Esophagus mucosa (tissue), 1 donor: ENCODE measurements around the gene ARPC1A. TPM values are rescaled to one million over a fixed set of nuclear protein-coding genes. Genes with fewer than 3 reads are reported as not detected.
"Not testable (repeated sequence)": the region's sequence is repeated elsewhere in the genome, so short reads cannot be mapped to it uniquely, and the experiment has no call there.

ENCODE experiments used
- ATAC-seq: fragments of 200-7000 bp; cut with Tn5 transposase; one replicate; pipeline ENCODE4 v1.9.1; 2020
- total RNA-seq: library from RNA; stranded (reverse); gene quantifications from one replicate; pipeline ENCODE4 v1.2.4, GENCODE V29; 2023
- donor health status: DM: yes; HTN: yes; CAD: no.

Gene ARPC1A
- 182 TPM for total RNA-seq

DNA sequence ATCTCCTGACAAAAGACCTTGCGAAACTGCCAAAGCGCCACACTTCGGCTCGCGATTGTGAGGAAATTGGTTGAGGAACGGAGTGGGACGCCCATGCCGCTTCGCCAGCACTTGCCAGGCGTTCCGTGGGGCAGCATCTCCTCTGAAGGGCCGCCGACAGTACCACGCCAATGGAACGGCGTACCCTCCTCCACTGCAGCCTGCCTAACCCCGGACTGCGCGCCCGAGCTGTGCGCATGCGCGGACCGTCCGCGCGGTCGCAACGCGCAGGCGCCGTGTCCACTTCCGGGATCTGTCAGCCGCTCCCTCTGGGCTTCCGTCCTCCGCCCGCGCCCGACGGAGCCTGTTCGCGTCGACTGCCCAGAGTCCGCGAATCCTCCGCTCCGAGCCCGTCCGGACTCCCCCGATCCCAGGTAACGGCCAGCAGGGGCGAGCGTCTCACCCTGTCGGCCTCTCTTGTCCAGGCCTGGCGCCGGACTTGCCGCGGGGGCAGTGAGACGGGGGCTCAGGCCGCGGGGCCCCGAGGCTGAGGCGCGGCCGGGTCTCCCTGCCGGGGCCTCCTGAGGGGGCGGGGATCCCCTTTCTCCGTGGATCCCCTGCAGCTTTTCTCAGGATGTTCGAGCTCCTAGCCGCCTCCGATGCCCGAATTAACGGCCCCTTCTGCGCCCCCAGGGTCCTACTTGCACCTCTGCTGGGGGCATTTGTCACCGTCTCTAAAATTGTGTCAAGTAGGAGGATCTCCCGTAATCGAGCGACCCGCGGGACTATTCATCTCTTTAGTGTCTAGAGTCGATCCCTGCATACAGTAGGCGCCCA lies at the start of gene ARPC1A:
Gene ARPC1A, plus strand, starts transcription at position 307 of the 816 bp plus-strand sequence. CDS start 7,456 bp downstream, outside the sequence.
- peak; percentile 92 for ATAC-seq

DNA sequence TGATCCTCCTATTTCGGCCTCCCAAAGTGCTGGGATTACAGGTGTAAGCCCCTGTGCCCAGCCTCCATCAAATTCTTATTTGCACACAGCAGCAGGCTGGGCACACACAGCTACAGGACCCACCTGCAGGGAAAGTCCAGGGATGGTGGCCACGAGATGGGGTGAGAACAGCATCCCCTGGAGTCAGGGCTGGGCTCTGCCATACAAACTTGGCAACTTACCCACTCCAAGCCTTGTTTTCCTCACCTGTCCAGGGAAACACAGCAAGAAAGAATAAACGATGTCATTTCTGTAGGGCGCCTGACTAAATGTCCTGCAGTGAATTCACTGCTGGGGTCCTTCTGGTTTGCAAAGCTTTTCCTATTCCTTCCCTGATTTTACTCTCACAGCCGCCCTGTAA lies 47.5 kb upstream of the ARPC1A start:
- ATAC-seq: no peak

DNA sequence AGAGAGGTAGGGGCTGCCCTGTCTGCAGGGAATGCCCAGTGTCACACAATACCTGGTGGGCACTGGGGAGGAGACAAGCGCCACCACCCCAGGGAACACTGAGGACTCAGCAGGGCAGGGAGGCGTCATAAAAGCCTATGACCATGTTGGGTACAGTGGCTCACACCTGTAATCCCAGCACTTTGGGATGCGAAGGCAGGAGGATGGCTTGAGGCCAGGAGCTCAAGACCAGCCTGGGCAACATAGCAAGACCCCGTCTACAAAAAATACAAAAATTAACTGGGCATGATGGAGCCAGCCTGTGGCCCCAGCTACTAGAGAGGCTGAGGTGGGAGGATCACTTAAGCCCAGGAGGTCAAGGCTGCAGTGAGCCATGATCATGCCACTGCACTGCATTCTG lies 41.5 kb upstream of the ARPC1A start:
- not testable (repeated sequence) for ATAC-seq

DNA sequence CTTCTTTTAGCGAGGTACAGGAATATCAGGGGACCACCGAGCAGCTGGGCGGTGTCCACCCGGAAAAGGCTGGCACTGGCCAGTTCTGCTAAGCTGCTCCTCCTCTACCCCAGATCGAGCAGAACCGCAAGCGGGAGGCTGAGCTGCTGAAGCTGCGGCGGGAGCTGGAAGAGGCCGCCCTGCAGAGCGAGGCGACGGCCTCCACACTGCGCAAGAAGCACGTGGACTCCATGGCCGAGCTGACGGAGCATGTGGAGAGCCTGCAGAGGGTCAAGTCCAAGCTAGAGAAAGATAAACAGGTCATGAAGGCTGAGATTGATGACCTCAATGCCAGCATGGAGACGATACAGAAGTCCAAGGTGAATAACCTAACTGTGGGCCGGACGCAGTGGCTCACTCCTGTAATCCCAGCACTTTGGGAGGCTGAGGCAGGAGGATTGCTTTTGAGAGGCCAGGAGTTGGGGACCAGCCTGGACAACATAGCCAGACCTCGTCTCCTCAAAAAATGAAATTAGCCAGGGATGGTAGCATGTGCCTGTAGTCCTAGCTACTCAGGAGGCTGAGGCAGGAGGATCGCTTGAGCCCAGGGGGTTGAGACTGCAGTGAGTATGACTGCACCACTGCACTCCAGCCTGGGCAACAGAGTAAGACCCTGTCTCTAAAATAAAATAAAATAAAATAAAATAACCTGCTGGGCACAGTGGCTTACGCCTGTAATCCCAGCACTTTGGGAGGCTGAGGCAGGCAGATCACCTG lies 37.7 kb upstream of the ARPC1A start:
- ATAC-seq: no peak

DNA sequence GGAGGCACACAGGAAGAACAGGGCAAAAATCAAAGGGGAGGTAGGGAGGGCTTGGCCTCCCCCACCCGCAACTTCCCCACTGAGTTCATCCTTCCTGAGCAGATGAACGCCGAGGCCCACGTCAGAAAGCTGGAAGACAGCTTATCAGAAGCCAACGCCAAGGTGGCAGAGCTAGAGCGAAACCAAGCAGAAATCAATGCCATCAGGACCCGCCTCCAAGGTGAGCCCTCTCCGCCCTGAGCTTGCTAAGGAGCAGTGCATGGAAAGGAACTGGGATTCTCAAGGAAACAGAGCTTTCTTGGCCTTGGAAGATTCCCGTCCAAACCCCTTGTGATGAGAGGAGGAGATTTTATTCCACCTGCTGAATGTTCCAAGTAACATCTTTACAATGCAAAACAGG lies 36.5 kb upstream of the ARPC1A start:
- no peak for ATAC-seq

DNA sequence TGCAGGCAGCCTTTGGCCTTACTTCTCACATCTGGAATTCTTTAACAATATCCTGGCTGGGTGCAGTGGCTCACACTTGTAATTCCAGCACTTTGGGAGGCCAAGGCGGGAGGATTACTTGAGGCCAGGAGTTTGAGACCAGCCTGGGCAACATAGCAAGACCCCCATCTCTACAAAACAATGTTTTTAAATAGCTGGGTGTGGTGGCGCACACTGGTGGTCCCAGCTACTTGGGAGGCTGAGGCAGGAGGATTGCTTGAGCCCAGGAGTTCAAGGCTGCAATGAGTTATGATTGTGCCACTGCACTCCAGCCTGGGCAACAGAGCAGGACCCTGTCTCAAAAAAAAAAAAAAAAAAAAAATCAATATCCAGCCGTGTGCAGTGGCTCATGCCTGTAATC lies 35.5 kb upstream of the ARPC1A start:
- ATAC-seq: not testable (repeated sequence)

DNA sequence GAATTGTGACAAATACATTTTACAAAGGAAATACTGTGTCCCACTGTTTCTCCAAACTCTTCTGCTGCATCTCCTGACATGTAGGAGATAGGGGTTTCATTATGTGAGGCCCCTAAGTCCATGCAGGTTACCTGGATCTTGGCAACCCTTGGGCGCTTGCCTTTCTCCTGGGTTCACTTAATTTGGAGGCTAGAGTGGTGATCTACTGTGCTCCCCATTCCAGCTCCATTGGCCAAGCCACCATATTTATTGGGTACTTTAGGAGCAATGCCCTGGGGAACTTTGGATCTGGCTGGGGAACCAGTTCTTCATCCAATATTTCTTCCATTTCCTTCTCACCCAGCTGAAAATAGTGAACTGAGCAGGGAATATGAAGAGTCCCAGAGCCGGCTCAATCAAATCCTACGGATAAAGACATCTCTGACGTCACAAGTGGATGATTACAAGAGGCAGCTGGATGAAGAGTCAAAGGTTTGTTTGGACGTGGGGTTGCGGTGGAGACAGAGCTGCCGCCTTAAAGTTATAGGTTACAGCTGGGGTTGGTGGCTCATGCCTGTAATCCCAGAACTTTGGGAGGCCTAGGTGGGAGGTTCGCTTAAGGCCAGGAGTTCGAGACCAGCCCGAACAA lies 34.6 kb upstream of the ARPC1A start:
- no peak for ATAC-seq

DNA sequence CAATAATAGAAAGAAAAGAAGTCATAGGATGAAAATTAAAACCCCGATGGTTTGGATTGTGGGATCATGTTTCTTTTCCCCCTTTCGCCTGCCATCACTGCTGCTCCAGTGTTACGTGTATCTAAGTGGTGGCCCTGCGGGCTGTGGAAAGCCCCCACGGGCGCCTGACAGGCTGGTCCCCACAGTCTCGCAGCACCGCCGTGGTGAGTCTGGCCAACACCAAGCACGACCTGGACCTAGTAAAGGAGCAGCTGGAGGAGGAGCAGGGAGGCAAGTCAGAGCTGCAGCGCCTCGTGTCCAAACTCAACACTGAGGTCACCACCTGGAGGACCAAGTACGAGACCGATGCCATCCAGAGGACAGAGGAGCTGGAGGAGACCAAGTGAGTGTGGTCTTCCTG lies 33.6 kb upstream of the ARPC1A start:
- ATAC-seq: no peak

DNA sequence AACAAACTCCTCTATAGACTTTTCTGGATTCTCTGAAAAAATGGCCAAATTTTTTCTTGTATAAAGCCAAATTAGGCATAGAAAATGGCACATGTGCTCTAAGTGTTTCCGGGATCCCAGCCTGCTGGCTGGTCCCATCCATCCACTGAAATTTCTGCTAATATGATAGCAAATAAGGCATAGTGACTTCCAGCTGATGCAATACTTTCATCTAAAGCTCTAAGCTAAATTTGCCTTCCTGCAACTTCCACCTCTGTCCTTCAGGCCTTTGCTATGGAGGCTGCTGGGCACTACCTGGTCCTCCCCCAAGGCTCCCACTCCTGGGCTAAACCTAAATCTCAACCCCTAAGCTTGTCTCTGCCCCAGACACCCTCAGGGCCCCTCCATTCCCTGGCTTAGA lies 32.5 kb upstream of the ARPC1A start:
- ATAC-seq: no peak

DNA sequence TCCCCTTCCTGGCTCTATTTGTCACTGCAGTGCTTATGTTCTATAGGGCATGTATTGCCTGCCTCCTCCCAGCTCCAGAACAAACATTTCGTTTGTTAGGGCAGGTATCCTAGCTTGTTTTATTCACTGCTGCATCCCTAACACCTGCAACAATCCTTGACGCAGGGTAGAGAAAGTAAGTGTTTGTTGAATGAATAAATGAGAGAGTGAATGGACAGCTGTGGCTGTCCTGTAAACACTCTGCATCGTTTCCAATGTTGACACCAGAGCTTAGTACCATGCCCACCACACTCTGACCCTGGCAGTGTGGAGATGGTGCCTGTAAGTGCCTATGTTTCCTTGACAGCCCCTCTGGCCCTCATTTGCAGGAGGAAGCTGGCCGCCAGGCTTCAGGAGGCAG lies 32.0 kb upstream of the ARPC1A start:
- no peak for ATAC-seq

DNA sequence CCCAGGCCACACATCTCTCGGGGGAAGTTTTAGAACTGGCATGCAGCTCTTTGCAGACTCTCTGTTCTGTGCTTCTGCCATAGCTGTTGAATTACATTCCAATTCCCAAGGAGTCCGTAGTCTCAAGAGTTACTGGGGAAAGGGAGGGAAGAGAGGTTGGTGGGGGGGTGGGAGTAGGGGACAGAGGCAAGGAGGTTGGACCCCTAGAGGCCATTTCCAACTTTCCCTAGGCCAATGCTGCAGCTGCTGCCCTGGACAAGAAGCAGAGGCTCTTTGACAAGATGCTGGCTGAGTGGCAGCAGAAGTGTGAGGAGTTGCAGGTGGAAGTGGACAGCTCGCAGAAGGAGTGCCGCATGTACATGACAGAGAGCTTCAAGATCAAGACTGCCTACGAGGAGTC lies 29.2 kb upstream of the ARPC1A start:
- no peak for ATAC-seq

DNA sequence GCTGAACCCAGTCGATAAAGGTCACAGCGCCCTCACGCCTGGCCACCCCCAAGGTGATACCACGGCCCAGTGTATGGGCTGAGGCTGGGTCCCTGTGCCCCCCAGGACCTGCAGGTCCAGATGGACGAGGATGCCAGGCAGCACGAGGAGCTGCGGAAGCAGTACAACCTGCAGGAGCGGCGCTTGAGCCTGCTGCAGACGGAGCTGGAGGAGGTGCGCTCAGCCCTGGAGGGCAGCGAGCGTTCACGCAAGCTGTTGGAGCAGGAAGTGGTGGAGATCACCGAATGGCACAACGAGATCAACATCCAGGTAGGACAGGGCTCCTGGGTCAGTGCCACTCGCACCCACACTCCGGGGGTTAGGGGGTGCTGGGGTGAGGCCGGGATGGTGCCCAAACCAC lies 24.2 kb upstream of the ARPC1A start:
- no peak for ATAC-seq

DNA sequence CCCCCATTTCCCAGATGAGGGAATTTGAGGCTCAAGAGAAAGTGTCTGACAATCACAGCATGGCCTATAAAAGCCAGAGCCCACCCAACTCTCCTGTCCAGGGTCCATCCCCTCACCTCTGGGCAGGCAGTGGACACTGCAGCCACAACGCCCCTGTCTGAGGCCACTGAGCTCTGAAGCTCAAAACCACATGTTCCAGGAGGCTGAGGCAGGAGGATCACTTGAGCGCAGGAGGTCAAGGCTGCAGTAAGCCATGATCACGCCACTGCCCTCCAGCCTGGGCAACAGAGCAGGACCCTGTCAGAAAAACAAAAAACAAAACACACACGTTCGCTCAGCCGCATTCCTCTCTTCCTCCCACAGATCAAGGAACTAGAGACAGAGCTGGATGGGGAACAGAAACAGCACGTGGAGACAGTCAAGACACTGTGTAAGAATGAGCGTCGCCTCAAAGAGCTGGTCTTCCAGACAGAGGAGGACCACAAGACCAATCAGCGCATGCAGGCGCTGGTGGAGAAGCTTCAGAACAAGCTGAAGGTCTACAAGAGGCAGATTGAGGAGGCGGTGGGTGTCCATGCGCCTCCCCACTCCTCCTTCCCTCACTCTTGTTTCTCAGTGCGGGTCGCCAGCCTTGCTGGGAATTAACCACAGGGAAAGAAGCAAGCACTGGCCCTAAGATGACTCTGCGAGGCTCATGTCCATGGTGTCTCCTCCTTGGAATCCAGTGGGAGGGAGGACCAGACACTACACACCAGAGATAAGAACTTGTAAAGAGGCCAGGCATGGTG lies 20.0 kb upstream of the ARPC1A start:
- no peak for ATAC-seq

DNA sequence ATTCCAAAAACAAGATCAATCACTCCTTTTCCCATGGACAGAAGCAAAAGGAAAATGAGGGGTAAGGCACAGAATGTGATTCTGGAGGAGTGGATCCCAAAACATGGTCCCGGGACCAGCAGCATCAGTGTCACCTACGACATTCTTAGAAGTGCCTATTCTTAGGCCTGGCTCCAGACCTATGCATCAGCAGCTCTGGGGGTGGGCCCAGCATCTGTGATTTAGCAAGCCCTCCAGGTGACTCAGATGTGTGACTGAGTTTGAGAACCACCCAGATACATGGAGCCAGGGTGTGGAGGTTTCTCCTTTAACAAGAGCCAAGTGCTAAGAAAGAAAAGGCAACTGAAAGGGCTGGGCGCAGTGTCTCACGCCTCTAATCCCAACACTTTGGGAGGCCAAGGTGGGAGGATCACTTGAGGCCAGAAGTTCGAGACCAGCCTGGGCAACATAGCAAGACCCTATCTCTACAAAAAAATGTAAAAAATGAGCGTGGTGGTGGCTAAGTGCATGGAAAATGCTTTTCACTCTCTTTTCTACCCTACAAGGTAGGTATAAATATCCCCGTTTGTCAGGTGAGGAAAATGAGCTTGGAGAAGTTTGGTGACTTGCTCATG lies 17.1 kb upstream of the ARPC1A start:
- peak; percentile 93 for ATAC-seq

DNA sequence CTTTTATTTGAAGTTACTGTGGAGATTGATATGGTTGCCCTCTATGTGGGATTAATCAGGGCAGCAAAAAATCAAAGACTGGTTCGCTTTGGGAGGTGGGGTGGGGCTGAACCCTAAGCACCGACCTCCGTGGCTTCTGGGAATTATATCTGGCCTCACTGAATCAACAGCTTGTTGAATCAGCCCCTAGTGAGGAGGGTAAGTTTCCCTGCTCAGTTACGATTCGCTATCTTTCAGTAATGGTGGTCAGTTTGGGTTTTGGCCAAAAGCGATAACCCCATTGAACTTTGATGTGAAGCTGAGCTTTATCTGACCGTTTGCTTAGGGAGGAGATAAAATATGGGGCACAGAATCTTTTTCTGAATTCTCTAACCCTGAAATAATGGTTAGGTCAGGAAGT lies 16.6 kb upstream of the ARPC1A start:
- no peak for ATAC-seq

DNA sequence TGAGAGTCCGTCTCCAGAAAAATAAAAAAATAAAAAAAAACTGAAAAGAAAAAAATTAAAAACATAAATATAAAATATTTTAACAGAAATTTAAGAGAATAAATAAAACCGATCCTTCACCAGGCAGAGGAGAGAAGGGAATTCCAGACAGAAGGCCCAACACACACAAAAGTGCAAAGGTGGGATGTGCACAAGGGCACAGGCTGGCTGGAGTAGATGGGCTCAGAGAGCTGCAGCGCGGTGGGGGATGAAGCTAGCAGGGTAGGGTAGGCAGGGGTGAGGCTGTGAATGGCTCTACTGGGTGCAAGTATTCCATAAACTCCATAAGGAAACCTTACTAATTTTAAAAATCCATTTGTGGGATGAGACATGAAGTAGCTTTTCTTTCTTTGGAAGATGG lies 15.7 kb upstream of the ARPC1A start:
- no peak for ATAC-seq

DNA sequence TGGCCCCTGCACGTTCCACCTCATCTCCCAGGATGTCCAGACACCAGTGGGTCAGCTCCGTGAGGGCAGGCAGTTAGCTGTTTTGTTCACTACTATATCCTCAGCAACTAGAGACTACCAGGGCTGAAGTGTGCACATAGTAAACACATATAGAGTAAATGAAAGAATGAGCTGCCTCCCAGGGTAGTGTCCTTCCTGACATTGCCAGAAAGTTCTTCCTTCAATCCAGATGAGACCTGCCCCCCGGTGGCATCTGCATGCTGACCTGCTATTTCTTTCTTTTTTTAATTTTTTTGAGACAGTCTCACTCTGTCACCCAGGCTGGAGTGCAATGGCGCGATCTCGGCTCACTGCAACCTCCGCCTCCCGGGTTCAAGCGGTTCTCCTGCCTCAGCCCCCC lies 14.0 kb upstream of the ARPC1A start:
- no peak for ATAC-seq

DNA sequence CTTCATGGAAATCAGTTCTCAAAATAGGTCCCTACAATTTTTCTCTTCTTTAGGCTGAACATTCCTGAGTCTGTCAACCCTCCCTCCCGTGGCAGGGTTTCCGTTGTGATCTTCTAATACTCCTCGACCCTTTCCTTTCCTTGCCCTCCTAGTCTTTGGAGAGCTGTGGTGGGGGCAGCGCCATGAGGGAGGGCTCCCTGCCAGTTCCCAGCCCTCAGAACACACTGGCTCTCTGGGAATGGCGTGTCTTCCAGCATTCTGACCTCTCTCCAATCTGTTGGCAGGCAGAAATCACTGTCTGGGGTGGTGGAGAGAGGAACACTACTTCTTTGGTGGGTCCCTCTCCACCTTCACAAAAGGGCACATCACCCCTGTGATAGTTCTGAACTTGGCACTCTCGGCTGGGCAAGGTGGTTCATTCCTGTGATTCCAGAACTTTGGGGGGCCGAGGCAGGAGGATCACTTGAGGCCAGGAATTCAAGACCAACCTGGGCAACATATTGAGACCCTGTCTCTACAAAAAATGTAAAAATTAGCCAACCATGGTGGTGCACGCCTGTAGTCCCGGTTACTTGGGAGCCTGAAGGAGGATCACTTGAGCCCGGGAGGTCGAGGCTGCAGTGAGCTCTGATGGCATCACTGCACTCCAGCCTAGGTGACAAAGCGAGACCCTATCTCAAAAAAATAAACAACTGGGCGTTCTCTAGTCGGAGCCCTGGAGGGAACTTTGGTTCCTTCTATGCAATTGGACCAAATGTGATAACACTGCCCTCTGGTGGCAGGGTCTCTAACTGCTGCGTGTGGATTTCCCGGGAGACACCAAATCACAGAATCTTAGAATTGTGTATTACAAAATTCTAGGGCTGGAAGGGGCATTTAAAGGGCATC lies 13.1 kb upstream of the ARPC1A start:
- ATAC-seq: peak; percentile 56

DNA sequence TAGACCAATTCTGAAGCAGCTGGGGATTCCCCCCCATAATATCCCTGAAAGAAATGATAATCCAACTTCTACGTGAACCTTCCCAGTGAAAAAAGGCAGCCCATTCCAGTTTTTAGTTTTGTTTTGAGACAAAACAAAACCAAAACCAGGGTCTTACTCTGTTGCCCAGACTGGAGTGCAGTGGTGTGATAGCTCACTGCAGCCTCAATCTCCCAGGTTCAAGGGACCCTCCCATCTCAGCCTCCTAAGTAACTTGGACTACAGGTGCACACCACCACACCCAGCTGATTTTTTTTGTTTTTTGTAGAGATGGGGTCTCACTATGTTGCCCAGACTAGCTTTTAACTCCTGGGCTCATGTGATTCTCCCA lies 12.5 kb upstream of the ARPC1A start:
- ATAC-seq: no peak

DNA sequence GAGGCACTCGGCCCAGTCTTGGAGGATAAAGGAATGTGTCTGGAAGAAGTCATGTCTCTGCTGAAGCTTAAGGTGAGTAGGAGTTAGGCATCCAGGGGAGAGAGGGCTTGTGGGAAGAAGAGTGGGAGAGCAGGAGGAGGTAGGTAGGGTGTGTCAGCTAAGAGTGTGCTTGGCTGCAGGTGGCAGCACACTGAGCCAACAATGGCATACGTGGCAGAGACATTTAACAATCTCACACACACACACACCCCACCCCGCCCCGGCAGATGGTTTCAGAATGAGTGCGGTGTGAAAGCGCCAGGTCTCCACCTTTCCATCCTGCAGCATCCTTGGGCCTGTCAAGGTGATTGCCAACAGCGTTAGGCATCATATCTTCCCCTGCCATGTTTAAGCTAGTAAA lies 11.2 kb upstream of the ARPC1A start:
- peak; percentile 93 for ATAC-seq

DNA sequence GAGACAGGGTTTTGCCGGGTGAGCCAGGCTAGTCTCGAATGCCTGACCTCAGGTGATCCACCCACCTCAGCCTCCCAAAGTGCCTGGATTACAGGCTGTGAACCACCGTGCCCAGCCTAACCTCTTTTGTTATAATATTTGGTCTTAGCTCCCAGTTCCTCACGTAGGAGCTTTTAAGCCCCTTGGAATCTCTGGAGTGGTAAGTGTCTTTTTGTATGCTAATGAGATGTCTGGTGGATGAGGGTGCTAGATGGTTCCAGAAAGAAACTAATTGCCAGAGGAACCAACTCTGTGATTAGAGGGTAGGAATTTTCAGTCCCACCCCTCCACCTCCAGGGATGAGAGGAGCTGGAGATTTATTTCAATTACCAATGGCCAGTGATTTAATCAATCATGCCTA lies 5.3 kb upstream of the ARPC1A start:
- no peak for ATAC-seq
